Measurements from ENCODE around the gene NR4A1. TPM values are rescaled to one million over a fixed set of nuclear protein-coding genes. Genes with fewer than 3 reads are reported as not detected.

The NR4A1 gene
- total and polyA plus RNA-seq, 9 of the 15 experiments (the other 6 are each of a cell fraction or from before 2014, with no cell fraction given) = 0.07 to 4.7 (median 1.9) TPM; not detected in 1

GRCh38 chr12:52003016-52003550, 48.2 kb upstream of the NR4A1 start:
- FAIRE-seq (no peak), ATAC-seq (no peak), DNase-seq (ENCODE audit: extremely low read depth in 1 of 4, low spot score in 3 of 4) (no peak)
- H3K79me2 ChIP-seq (ENCODE audit: control insufficient read depth, insufficient read depth, low read length) = no peaks in the 10 kb centered on the region
- no peak overlapping the region for H3K27ac ChIP-seq (ENCODE audit: extremely low read depth, low read depth, low read length)
- 0 out of 3 replicates have a peak, but pooled peaks cover 3% of the 10 kb centered on the region for H3K36me3 ChIP-seq (ENCODE audit: control insufficient read depth, insufficient read depth, low read length)
- in situ Hi-C loops (cut with MboI) = loop anchor here (25.0 kb wide), 1 partner anchor 591 kb away; the partner anchor contains the start of gene SLC4A8
- ChIA-PET CTCF (ENCODE audit: low intra/inter-chr PET ratio) (interaction anchor here (0.5 to 5.4 kb wide), 4 partner anchors 18 to 119 kb away, joined by 6 to 63 read pairs (median 24); no protein-coding TSS in a partner anchor), POLR2A (interaction anchor here (0.7 to 2.5 kb wide), 7 partner anchors 8 to 76 kb away, joined by 3 to 13 read pairs (median 4); partner anchors contain the start of gene NR4A1)
- no peak overlapping the region for H2AFZ ChIP-seq (ENCODE audit: low read depth, low read length)
- no TSS peak for BruUV-seq (replicated peaks)
- H3K9ac ChIP-seq (ENCODE audit: insufficient read depth in 1 of 2, low read depth in 2 of 2, low read length in 2 of 2) = no peak overlapping the region
- intact Hi-C loops (cut with micrococcal nuclease) = no loop called here
- H3K9me3 ChIP-seq (replicated peaks; ENCODE audit: control insufficient read depth, insufficient read depth, low read depth, low read length) = no peaks in the 10 kb centered on the region
- TF ChIP-seq NR4A1 (CRISPR knock-in tag; IDR thresholded peaks at IDR 0.05) (no peak), NR4A1 (tag; IDR thresholded peaks at IDR 0.05) (no peak), RAD51 (IDR thresholded peaks at IDR 0.05; ENCODE audit: borderline replicate concordance, low read depth) (no peak), HIVEP1 (CRISPR knock-in tag; IDR thresholded peaks at IDR 0.05) (no peak), KDM1A (IDR thresholded peaks at IDR 0.05) (no peak), ZNF76 (CRISPR knock-in tag; IDR thresholded peaks at IDR 0.05; ENCODE audit: borderline replicate concordance) (no peak), FOXO4 (CRISPR knock-in tag; IDR thresholded peaks at IDR 0.05) (no peak), SREBF2 (CRISPR knock-in tag; IDR thresholded peaks at IDR 0.05) (no peak), HBP1 (CRISPR knock-in tag; IDR thresholded peaks at IDR 0.05) (no peak), CREB3 (tag; conservative IDR thresholded peaks at IDR 0.05; ENCODE audit: low read depth) (no peak), HMGXB4 (CRISPR knock-in tag; IDR thresholded peaks at IDR 0.05) (no peak), ZHX1 (conservative IDR thresholded peaks at IDR 0.05; ENCODE audit: low read length) (no peak), NUFIP1 (IDR thresholded peaks at IDR 0.05; ENCODE audit: partially characterized antibody) (no peak)
- H4K20me1 ChIP-seq (replicated peaks; ENCODE audit: control insufficient read depth, insufficient read depth, low read length) = no peaks in the 10 kb centered on the region
- H3K4me2 ChIP-seq (ENCODE audit: insufficient read depth, low read length) = no peak overlapping the region
- H3K4me1 ChIP-seq (replicated peaks in 1 of 2; ENCODE audit: control insufficient read depth in 2 of 2, insufficient read depth in 2 of 2, low read length in 2 of 2) = peaks cover 0 to 22% of the 10 kb centered on the region in 2 experiments; a peak in 1 of 5 replicates
- 67% methylated on average over 8 of the region's 8 CpGs for WGBS (ENCODE audit: insufficient coverage, low coverage, missing lambda C conversion rate)
- no peak overlapping the region for H3K4me3 ChIP-seq
- no peaks in the 10 kb centered on the region for H3K27me3 ChIP-seq (ENCODE audit: control insufficient read depth in 2 of 2, insufficient read depth in 2 of 2, low read length in 2 of 2)
- H3K9me1 ChIP-seq (ENCODE audit: control insufficient read depth, insufficient read depth, low read length) = no peaks in the 10 kb centered on the region

Data from K562 (cell line).